ENCODE measurements around the gene SLC25A19.
"Not testable (repeated sequence)": the region's sequence is repeated elsewhere in the genome, so short reads cannot be mapped to it uniquely, and the experiment has no call there.

Gene SLC25A19

DNA sequence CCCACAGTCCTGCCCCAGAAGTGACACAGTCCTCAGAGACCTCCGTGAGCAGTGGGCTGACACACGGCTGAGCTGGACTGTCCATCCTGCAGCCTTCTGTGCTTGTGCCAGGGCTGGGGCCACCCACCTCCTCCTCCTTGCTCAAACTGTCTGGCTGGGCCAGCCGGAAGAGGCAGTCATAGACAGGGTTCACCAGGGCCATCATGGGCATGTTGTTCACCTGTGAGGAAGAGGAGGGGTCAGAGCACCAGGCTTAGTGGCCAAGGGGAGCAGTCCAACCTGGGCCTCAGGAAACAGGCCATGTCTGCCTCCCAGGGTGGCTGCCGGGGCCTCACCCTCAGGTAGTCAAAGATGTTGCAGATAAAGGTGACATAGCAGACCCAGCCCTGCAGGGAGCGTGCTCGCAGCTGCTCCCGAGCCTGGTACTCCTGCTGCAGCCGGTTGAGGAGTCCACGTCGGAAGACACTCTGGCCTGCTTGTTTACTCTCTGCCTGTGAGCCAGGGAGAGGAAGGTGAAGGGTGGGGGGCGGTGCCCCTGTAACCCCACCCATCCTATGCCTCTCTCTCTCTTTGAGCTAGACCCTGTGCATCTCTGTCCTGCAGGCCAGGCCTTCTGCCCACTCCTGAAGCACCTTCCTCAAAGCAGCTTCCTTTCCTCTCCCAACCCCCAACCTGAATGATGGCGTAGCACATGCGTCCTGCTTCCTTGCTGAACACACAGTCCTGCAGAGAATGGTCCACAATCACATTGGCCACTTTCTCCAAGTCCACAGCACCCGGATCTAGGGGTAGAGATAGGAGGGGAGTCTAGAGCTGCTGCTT, 21.6 kb downstream of the SLC25A19 start:
- no peak for DNase-seq (ENCODE audit: low spot score)

DNA sequence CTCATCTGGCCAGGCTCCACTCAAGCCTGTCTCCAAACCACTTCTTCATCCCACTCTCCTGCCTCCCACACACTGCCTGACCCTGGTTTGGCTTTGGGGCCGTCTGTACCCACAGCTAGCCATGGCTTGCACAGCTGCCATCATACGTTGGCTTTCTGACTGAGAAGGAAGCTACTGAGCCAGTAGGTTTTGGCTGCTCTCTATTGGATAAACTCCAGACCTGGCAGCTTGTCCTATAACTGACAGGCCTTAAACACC, 22.2 kb downstream of the SLC25A19 start:
- DNase-seq (ENCODE audit: low spot score), result no peak

DNA sequence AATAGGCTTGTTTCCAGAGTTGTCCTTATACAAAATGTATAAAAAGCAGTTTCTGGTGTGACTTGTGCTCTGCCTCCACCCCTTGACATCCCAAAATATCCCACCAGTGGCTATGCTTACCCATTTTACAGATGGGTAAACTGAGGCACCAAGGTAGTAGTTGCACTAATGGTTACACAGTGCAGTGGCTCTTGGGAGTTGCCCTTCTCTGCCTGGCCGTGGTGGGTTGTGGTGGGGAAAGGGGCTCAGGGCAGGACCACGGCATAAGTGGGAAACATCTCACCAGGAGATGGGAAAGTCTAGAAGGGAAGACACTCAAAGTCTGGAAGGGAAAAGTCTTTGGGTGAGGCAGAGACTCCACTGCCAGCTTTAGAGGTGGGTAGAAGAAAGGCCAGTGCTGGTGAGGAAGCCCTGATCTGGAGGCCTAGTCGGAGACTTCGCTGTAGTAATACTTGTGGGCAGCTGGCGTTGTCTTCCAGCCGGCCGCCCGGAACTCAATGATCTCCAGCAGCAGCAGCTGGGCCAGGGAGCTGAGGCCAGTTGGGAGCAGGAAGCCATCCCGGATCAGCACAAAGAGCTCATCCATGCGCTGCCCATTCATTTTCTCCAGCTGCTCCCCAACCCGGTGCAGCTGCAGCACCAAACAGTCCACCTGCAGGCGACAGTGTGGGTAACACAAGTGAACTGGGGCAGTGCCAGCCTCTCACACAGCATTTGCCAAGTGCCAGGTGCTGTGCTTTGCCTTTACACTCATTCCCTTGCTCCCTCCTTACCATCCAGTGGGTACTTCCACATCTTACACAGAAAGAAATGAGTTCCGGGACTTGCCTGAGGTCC, 22.7 kb downstream of the SLC25A19 start:
- no peak for DNase-seq (ENCODE audit: low spot score)

DNA sequence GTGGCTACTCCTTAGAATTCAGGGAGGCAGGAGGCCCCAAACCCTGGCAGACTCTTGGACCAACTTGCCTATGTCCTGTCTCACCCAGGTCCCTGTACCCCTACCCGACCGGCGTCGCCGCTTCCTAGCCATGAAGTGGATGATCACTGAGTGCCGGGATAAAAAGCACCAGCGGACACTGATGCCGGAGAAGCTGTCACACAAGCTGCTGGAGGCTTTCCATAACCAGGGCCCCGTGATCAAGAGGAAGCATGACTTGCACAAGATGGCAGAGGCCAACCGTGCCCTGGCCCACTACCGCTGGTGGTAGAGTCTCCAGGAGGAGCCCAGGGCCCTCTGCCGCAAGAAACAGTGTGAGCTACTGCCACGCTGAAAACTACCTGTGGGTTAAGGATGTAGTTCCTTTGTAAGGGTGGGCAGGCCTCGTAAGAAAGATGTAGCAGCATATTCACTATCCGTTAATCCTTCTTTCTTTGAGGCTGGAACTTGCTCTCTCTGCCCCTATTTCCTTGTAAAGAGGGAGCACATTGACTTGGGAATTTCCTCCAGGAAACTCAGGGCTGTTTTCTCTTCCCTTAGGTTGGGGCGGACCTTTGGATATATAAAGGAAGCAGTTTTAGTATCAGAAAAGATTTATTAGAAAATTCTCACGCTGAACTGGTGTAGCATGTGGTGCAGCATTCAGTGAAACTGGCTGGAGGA, 23.5 kb downstream of the SLC25A19 start:
- no peak for DNase-seq (ENCODE audit: low spot score)

DNA sequence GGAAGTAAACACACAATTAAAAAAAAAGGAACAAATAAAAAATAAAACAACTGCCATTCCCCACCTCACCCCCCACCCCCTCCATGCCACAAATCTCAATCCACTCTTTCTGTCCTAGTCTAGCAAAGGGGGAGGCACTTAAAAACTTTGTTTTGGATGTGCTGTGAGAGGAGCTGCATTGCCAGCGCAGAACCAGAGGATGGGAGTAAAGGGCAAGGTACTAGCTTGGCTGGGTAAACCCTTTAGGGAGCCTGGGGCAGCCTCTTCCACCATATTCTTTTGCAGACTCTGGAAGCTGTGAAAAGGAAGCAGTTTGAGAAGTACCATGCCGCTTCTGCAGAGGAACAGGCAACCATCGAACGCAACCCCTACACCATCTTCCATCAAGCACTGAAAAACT, 26.2 kb downstream of the SLC25A19 start:
- DNase-seq (ENCODE audit: low spot score), result no peak

DNA sequence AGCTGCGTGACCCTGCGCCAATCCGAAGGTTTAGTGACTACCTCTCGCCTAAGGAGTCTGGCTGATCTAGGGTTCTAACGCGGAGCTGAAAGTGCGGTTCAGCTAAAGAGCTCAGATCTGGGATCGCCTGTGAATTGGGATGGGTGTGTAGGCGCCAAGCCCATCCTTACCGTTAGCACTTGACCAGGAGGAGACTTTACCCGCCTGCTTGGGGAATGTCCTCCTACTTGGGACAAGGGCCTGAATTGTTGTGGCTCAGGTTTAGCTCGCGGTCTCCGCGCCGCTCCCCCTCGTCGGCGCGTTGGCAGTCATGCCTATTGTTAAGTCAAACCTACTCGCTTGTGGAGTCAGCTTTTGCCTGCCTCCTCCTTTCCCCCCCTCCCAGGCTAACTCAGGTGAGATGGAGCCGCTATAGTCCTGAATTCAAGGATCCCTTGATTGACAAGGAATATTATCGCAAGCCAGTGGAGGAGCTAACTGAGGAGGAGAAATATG, 27.1 kb downstream of the SLC25A19 start:
- DNase-seq (ENCODE audit: low spot score), result no peak

DNA sequence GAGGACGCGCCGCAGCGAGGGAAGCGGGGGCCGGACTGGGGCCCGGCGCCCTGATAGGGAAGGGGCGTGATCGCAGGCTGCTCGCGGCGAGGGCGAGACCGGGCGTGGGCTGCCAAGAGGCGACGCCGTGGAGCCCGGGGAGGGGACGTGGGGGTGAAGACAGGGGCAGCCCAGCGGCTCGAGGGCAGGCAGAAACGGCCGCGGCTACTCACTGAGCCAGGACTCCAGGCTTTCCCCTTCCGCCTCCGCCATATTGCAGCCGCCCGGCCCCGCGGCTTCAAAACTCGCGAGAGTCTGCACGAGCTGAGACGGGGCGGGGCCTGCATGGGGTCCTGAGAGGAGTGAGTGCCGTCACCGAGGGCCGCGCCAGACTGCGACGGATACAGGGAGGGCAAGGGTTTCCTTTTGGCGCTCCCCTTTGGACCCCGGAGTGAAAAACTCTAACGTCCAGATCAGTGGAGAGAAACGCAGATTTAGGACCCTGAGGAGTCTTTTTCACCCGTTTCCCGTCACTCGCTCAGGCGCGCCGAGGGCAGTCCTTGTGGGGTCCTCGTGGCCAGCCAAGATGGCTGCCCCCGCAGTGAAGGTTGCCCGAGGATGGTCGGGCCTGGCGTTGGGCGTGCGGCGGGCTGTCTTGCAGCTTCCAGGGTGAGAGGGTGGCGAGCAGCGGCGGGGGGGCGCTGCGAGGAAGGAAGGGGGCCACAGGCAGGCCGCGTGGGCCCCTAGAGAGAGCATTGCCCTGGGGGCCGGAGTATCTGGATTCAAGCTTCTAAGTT, 27.7 kb downstream of the SLC25A19 start, which contains the start of the genes GGA3 and MRPS7:
Gene GGA3 (minus strand): TSS at position 271 of the 776 bp plus-strand sequence. CDS start 19 bp downstream, at position 252.
Gene MRPS7 (plus strand): TSS at position 544 of the 776 bp plus-strand sequence. CDS start 22 bp downstream, at position 566.
- peak; percentile 97 for DNase-seq (ENCODE audit: low spot score)

DNA sequence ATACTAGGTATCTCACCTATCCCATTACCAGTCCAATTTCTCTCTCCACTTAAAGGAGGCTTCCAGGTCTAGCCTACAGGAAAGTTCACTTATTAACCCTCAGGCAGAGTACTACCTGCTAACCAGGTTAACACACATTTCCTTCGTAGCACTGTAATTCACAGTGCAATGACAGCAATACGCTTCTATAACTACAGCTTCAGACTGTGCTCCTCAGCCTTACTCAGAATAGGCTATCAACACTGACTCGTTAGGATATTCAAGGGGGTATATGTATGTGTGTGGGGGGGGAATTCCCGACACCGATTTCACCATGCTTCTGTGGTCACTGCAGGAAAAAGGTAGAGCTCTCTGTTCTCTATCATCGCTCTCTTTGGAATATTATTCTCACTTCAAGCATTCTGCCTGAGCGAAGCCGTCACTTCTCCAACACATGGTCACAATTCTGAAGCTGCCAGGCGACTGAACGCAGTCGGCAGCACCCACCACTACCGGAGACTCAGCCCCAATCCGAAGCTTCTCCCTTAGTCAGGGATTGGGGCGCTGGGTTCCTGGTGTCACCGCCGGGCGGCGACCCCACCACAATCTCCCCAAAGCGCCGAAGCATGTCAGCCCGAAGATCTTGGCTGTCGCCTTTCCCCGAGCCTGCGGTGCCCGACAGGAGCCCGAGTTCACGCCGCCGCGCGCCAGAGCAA, 28.4 kb downstream of the SLC25A19 start:
- no peak for DNase-seq (ENCODE audit: low spot score)

DNA sequence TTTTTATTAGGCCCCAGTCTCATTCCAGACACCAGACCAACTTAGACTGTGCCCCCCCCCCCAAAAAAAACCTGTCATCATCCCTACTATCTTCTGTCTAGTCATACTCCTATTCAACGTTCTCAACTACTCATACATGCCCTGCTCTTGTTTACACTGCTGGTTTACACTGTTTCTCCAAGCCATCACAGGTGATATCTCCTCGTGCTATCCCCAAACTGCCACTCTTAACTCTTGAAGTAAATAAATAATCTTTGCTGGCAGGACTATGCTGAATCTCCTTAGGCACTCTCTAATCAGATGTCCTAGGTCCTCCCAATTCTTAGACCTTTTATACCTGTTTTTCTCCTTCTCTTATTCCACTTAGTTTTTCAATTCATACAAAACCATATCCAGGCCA, 32.0 kb downstream of the SLC25A19 start:
- DNase-seq (ENCODE audit: low spot score), result not testable (repeated sequence)

DNA sequence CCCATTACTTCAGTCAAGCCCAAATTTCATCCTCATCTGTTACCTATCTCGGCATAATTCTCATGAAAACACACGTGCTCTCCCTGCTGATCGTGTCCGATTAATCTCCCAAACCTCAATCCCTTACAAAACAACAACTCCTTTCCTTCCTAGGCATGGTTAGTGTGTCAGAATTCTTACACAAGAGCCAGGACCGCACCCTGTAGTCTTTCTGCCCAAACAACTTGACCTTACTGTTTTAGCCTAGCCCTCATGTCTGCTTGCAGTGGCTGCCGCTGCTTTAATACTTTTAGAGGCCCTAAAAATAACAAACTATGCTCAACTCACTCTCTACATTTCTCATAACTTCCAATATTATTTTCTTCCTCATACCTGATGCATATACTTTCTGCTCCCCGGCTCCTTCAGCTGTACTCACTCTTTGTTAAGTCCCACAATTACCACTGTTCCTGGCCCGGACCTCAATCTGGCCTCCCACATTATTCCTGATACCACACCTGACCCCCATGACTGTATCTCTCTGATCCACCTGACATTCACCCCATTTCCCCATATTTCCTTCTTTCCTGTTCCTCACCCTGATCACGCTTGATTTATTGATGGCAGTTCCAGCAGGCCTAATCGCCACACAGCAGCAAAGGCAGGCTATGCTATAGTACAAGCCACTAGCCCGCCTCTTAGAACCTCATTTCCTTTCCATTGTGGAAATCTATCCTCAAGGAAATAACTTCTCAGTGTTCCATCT, 33.1 kb downstream of the SLC25A19 start:
- not testable (repeated sequence) for DNase-seq (ENCODE audit: low spot score)

DNA sequence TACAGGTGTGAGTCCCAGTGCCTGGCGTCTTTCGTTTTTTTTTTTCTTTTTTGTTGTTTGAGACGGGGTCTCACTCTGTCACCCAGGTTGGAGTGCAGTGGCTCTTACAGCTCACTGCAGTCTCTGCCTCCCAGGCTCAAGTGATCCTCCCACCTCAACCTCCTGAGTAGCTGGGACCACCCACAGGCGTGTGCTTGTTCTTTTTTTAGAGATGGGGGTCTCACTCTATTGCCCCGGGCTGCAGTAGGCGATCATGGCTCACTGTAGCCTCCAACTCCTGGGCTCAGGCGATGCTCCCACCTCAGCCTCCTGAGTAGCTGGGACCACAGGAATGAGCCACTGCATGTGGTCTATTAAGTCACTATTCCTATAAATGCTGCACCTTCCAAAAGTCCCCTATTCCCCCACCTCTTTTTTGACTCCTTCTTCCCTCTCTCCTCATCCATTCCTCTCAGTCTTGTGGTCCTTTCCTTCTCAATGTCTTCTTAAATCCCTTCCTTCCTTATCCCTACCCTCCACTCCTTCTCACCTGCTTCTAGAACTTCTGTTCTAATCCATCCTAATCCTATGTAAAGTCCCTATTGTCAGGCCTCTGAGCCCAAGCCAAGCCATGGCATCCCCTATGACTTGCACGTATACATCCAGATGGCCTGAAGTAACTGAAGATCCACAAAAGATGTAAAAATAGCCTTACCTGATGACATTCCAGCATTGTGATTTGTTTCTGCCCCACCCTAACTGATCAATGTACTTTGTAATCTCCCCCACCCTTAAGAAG, 37.0 kb downstream of the SLC25A19 start:
- DNase-seq (ENCODE audit: low spot score), result no peak

DNA sequence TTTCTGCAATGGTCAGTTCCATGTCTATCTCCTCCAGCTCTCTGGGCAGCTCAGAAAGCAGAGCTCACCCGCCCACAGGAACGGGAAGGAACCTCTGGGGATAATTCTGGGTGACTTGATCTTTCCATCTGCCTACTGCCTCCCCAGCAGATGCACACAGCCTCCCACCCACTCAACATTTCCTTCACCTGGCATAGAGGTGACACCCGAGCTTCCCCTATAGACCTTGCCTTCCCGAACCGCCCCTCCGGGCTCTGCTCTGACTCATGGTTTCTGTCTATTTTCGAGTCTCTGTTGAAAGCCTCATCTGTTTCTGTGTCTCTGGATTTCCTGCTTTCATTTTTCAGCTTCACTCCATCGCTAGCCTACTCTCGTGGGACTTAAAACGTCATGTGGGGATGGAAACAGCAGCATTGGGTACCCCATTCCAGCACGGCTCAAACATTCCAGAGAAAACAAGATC, 39.2 kb downstream of the SLC25A19 start:
- DNase-seq (ENCODE audit: low spot score), result no peak

DNA sequence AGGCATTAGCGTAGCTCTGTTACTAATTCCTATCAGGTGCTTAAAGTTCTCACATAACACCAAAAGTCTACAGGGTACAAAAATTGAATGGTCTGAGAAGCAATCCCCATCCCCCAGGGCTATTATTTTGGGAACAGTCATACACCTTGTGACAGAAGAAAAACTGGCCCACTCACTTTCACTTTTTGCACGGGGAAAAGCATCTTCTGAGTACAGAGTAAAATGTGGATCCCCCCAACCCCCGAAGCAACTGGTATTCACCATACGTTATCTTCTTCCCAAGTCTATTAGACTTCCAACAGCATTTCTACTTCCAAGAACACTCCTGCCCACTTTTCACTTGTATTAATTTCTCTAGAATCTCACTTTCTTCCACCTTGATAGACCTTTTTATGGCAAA, 39.7 kb downstream of the SLC25A19 start:
- no peak for DNase-seq (ENCODE audit: low spot score)

DNA sequence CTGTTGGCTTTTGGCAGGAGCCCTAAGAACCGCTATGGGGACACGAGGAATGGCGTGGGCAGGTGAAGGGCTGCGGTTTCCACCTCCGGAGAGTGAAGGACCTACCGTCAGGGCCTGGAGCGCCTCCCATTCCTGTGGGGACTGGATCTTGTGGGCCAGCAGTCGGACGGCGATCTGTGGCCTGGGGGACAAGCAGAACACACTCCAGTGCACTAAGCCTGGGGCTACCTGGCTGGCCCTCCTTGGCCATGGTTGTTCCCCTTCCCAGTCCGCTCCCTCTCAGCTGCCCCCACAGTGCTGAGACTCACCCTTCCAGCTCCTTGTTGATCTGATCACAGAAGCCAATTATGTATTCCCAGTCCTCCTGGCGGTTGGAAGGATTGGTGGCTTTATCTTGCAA, 42.8 kb downstream of the SLC25A19 start:
- DNase-seq (ENCODE audit: low spot score), result no peak

DNA sequence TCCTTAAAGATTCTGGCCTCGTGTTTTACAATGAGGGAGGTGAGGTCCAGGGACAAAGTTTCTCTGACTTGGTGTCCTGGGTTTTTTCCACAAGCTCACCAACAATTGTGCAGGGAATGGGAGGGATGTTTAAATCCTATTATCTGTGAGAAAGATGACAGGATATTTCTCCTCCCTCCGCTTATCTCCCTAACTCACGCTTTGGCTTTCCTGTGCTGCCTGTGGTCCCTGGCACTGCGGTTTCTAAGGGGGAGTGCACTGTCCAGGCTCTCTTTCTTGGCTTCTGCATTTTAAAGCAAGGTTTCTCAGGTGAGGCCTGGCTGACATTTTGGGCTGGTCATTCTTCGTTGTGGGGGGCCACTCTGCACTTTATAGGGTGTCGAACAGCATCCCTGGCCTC, 44.2 kb downstream of the SLC25A19 start:
- no peak for DNase-seq (ENCODE audit: low spot score)

DNA sequence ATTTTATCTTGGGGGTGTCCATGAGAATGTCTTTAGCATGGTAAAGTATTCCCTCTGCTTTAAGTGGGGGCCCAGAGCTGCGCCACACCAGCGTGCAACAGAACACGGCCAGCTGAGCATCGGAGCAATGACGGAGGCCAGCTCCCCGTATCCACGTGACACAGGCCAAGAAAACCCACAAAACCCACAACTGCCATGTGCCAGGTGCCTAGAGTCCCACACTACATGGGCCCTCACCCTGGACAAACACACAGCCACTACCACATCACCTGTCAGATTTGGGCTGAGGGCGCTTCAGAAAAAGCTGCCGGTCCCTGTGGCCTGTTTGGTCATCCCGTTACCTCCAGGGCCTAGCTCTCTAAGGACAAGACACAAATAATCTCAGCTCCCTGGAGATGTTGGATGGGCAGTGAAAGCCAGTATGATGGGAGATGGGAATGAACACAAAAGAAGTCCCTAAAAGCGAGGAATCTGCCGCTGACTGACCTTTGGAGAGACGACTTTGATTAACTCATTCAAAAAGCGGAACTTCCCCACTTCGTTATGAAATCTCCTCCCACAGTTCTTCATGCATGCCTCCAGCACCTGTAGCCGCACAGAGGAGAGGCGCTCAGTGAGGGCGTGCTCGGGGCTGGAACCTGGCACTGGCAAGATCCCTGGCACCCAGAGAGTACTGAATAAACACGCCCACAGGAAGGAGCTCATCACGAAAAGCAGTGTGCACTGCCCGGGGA, 44.9 kb downstream of the SLC25A19 start:
- DNase-seq (ENCODE audit: low spot score), result no peak

DNA sequence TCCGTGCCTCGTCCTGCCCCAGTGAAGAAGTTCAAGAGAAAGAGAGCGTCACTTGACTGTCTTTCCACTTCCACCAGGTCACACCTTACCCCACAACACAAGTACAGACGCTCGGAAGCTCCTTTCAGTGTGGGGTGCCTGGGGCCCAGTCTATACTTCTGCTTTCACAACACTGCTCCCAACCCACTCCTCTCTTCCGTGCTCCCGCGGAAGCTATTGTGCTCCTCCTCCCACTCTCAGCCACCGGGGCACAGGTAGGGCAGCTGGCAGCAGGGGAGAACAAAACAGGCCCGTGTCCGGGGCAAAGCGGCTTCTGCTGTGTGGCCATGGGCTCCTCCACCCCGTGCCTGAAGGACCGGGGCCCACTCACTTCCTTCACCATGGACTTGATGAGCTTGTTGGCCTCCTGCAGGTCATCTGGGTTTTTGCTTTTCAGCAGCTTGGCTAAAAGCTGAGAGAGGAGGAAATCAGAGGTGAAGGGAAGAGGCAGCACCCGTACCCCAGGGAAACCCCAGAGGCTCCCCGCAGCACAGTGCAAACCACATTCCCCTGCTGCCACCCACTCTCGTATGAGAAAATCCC, 46.7 kb downstream of the SLC25A19 start:
- no peak for DNase-seq (ENCODE audit: low spot score)

DNA sequence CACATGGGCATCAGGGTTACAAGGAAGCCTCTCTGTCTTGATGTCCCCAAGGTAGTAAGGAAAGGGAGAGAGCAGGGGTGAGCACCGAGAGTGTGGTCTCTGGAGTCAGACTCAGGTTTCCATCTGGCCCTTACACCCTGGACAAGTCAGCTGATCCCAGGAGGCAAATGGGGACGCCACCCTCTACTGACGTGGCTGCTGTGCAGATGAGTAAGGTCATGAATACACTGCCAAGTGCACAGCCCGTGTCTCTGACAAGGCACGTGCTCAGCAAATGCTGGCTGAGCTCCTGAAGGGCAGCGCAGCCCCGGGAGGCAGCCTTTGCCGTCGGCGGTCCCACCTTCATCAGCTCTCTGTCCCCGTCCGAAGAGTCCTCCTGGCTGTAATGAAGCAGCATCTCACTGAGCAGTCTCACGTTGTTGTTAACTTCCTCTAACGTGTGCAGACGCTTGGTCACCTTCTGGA, 47.2 kb downstream of the SLC25A19 start:
- no peak for DNase-seq (ENCODE audit: low spot score)

Measured in left forelimb (tissue), 1 donor.